ENCODE data around the gene GALNT10.

DNA sequence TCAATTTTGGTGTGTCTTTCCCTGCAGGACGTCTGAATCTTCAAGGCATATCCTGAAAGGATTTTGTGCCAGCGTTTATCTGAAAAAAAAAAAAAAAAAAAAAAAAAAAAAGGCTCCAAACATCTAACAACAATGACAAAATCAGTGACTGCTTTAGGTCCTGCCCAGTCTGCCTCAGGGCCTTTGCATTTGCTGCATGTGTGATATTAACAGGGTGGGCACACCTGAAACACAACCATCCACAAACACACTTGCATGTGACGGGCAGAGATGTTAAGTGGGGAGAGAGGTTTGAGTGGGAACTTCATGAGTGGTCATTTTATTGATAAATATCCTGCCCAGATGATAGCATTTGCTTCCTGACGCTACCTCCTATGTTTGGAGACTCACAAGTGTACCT is 172.9 kb downstream of the GALNT10 start:
- TF ChIP-seq POLR2A (IDR thresholded peaks at IDR 0.05; ENCODE audit: borderline replicate concordance, extremely low read depth, insufficient read depth, insufficient read length): no peak
- TF ChIP-seq, protein P1, sequence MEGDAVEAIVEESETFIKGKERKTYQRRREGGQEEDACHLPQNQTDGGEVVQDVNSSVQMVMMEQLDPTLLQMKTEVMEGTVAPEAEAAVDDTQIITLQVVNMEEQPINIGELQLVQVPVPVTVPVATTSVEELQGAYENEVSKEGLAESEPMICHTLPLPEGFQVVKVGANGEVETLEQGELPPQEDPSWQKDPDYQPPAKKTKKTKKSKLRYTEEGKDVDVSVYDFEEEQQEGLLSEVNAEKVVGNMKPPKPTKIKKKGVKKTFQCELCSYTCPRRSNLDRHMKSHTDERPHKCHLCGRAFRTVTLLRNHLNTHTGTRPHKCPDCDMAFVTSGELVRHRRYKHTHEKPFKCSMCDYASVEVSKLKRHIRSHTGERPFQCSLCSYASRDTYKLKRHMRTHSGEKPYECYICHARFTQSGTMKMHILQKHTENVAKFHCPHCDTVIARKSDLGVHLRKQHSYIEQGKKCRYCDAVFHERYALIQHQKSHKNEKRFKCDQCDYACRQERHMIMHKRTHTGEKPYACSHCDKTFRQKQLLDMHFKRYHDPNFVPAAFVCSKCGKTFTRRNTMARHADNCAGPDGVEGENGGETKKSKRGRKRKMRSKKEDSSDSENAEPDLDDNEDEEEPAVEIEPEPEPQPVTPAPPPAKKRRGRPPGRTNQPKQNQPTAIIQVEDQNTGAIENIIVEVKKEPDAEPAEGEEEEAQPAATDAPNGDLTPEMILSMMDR (IDR thresholded peaks at IDR 0.05 in 2 of 3, conservative IDR thresholded peaks at IDR 0.05 in 1 of 3; ENCODE audit: borderline replicate concordance in 1 of 3, insufficient read depth in 1 of 3, low read depth in 2 of 3, low read length in 2 of 3): no peak
- no peak for TF ChIP-seq MAX (IDR thresholded peaks at IDR 0.05)

Data from HCT116 (cell line).